ENCODE data around the gene PRR36.

Gene PRR36

DNA sequence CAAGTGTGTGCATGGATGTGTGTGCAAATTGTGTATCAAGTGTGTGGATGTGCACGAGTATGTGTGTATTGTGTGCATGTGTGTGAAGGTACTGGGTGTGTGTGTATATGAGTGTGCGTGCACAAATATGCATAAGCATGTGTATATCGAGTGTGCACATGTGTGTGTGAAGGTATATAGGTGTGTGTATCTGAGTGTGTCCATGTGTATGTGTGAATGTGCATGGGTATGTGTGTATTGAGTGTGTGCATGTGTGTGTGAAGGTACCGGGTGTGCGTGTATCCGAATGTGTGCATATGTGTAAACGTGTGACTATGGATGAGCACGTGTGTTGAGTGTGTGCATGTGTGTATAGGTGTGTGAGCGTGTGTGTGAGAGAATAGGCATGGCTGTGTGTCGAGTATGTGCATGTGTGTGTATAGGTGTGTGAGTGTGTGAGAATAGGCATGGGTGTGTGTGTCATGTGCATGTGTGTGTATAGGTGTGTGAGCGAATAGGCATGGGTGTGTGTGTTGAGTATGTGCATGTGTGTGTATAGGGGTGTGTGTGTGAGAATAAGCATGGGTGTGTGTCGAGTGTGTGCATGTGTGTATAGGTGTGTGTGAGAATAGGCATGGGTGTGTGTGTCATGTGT, 31.4 kb downstream of the PRR36 start:
- DNase-seq: no peak

DNA sequence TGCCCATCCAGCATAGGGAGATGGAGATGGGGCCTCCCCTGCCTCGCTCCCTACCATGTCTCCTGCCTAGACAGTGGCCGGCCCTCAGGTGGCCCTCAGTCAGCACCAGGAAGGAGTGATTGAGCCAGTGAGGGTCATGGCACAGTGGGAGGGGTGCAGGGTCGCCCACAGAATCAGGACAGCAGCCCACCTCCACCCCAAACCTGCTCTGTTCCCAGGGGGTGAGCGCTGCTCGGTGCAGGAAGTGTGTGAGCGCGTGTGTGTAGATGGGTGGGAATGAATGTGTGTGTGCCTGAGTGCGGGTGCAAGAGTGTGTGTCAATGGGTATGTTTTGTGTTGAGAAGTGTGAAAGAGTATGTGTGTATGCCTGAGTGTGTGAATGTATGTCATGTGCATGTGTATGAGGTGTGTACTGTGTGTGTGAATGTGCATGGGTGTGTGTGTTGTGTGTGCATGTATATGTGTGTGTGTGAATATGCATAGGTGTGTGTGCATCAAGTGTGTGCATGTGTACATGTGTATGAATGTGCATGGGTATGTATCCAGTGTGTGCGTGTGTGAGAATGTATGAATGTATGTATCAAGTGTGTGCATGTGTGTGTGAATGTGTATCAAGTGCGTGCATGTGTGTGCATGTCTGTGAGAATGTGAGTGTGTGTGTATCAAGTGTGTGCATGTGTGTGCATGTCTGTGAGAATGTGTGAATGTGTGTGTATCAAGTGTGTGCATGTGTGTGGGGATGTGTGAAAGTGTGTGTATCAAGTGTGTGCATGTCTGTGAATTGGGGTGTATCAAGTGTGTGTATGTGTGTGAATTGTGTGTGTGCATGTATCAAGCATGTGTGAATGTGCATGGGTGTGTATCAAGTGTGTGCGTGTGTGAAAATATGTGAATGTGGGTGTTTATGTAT, 32.2 kb downstream of the PRR36 start:
- DNase-seq: no peak

- DNase-seq: no peak
Observed at GRCh38 chr19:7840629-7841028, 33.6 kb downstream of the PRR36 start.

- DNase-seq: no peak
Observed at GRCh38 chr19:7839476-7839875, 34.7 kb downstream of the PRR36 start.

DNA sequence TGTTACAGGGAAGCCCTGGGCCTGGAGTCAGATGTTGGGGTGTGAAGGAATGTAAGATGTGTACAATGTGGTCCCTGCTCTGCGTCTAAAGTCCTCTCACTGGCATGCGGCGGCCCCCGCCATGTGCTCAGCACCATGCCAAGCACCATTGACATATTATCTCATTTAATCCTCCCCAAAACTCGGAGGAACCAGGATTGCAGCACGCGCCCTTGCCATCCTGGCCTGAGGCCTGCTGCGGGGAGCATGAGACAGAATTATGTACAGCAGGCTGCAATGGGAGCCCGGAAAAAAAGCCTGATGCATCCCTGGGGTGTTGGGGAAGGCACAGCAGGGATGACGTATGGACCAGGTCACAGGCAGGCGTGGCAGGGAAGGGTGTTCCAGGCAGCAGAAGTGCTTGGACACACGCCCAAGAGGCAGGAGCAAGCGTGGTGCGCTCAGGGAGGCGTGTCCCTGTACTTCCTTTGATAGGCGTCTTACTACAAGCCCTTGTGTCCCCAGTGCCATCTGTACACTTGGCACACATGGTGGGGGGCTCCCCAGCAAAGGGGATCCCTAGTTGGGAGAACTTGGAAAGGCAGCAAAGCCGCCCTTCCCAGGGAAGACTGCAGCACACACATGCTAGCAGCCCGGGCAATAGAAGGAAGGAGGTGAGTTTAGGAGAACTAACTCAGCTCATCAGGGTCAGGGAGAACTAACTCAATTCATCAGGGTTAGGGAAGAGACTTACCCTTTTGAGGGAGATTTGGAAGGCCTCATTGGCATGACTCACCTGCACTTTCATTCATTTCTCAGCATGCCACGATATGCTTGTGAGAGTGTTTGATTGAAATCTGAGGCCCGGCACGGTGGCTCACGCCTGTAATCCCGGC, 40.7 kb downstream of the PRR36 start:
- DNase-seq: no peak

- DNase-seq: no peak
Observed at GRCh38 chr19:7832781-7833180, 41.4 kb downstream of the PRR36 start.

DNA sequence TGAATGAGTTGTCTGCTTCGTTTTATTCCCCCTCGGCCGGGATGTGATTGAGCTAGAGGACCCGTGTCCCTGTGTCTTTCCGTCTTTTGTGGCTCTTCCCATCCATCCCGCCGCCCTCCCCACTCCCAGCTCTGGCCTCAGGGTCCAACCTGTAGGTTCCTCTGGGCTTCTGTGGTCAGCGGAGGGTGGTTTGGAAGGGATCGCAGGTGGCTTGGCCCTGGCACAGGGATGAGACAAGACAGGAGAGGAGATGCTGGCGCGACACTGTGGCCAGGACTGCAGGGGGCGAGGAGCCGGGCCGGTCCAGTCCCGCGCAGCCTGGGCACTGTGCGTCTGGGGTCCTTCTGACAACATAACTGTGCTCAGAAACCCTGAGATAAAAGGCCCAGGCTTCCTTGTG, 42.2 kb downstream of the PRR36 start:
- no peak for DNase-seq

DNA sequence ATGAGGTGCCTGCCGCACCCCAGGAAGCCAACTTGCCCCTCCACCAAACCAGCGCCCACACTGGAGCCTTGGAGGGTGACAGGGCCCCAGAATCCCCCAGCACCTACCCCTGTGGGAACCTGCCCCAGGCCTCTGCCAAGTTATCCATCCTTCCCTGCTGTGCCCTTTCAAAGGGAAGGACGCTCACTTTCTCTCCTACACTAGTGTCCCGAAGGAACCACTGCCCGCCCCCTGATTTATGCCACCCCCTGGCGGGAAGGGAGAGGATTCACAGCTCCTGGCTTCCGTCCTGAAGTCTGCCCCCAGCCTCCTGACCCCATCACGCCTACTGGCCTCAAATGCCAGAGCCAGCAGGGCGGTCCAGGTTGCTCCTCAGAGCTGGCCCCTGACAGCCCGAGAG, 42.7 kb downstream of the PRR36 start:
- no peak for DNase-seq

- no peak for DNase-seq
Observed at GRCh38 chr19:7830823-7831222, 43.4 kb downstream of the PRR36 start.

- no peak for DNase-seq
Observed at GRCh38 chr19:7830272-7830771, 43.9 kb downstream of the PRR36 start.

DNA sequence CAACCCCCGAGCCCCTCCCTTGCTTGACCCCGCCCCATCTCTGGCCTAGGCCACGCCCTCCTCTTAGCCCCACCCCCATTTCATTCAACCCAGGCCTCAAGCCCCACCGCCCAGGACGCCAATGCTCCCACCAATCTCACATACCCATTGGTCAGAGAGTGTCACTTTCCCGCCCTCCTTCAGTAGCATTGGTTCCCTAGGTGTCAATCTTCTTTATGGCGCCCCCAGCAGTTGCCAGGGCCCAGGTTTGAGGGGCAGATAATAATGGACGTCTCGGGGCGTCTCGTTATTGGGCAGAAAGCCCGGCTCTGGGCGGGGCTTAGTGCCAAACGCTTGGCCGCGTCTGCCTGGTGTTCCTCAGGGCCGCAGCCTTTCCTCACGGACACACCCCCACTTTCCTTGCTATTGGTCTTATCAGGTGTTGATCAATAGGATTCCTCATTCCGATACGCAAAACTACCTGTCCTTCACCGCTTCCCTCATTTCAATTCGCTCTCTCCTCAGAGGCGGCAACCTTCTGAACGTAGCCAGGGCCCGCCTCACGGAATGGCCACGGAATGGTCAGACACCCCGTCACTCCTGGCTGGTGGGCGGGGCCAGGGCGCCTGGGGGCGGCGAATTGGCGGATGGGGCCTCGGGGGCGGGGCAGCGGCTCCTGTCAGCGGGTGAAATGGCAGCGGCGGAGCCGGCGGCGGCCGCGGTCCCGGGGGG, 44.5 kb downstream of the PRR36 start, which contains the start of gene EVI5L:
EVI5L (plus strand) TSS at position 658 of the 711 bp plus-strand sequence. CDS start 16,325 bp downstream, outside the sequence.
- peak; percentile 100 for DNase-seq

- no peak for DNase-seq
Observed at GRCh38 chr19:7829166-7829520, 45.0 kb downstream of the PRR36 start.

DNA sequence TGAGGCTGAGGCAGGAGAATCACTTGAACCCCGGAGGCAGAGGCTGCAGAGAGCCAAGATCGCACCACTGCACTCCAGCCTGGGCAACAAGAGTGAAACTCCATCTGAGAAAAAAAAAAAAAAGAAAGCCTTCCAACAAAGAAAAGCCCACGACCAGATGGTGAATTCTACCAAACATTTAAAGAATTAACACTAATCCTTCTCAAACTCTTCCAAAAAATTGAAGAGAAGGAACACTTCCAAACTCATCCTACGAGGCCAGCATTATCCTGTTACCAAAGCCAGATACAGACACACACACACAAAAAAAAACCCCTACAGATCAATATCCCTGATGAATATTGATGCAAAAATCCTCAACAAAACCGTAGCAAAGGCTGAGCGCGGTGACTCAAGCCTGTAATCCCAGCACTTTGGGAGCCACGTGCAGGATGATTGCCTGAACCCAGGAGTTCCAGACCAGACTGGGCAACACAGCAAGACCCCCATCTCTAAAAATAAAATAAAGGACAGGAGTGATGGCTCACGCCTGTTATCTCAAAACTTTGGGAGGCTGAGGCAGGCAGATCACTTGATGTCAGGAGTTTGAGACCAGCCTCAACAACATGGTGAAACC, 50.4 kb downstream of the PRR36 start:
- no peak for DNase-seq

- DNase-seq: no peak
Observed at GRCh38 chr19:7822910-7823515, 51.2 kb downstream of the PRR36 start.

DNA sequence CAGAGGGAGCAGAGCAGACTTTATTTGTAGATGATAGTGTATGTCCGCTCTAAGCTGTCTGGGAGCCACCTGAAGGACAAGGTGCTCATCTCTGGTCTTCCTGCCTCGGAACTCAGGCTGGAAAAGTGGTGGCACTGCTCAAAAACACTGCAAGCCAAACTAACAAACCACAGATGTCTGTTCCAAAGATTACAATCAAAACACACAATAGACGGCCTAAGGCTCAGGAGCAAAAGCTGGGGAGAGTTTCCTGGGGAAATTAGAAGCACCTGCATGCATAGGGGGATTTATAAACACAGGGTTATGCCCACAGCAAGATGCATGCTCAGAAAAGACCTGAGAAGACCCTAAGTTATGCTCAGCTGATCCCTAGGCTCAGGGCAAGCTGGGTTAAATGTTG, 53.6 kb downstream of the PRR36 start:
- DNase-seq: no peak

DNA sequence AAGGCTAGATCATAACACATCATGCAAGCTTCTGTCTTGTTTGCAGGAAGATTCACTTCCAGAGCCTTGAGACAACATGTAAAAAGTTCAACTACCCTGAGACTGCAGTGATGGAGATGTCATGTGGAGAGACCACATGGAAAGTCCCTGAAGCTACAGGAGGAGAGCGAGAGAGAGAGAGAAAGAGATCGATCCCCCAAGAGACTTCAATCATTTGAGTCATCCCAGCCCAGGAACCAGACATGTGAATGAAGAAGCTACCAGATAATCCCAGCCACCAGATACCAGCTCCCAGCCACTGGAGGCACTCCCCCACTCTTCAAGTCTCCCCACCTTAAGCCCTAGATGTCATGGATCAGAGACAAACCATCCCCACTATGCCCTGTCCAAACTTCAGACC, 54.9 kb downstream of the PRR36 start:
- no peak for DNase-seq

DNA sequence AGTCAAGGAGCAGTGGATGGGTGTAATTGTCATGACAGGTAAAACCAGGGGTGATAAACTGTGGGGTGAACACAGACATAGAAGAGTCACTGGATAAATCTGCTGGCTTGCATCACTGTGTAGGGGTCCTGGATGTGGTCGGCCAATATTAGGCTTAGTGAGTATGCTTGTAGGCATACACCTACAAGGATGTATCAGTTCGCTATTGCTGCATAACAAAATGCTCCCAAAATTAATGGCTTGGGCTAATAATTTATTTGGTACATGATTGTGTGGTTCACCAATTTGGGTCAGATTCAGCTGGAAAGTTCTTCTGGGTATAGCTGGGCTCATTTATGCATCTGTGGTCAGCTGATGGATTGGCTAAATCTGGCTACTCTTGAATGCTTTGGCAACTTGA, 55.4 kb downstream of the PRR36 start:
- DNase-seq: no peak
